ENCODE data around the gene PAX8.

DNA sequence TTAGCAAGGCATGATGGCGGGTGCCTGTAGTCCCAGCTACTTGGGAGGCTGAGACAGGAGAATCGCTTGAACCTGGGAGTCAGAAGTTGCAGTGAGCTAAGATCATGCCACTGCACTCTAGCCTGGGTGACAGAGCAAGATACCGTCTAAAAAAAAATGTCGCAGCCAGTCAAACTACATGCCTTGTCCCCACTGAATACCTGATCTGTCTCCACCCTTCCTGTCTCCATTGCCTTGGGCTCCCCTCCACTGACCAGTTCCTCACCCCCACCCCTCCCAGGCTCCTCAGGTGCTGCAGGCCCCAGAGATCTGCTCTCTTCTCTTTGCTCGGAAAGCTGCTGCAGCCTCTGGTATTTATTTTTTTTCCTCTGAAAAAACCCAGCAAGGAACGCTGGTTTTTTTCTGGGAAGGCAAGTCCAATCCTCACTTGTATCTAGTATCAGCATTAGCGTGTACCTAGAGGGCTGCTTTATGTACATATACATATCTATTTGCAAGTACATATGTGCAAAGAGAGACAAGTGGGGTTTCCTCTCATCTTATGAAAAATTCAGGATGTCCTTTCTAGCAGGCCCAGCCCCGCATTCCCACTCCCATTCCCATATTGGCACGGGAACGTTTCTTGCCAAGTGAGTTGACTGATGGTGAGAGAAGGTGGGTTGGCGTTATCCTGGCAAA lies 100.5 kb downstream of the PAX8 start:
- TF ChIP-seq, protein P1, sequence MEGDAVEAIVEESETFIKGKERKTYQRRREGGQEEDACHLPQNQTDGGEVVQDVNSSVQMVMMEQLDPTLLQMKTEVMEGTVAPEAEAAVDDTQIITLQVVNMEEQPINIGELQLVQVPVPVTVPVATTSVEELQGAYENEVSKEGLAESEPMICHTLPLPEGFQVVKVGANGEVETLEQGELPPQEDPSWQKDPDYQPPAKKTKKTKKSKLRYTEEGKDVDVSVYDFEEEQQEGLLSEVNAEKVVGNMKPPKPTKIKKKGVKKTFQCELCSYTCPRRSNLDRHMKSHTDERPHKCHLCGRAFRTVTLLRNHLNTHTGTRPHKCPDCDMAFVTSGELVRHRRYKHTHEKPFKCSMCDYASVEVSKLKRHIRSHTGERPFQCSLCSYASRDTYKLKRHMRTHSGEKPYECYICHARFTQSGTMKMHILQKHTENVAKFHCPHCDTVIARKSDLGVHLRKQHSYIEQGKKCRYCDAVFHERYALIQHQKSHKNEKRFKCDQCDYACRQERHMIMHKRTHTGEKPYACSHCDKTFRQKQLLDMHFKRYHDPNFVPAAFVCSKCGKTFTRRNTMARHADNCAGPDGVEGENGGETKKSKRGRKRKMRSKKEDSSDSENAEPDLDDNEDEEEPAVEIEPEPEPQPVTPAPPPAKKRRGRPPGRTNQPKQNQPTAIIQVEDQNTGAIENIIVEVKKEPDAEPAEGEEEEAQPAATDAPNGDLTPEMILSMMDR (IDR thresholded peaks at IDR 0.05; ENCODE audit: insufficient read depth, low read length), result no peak
- TF ChIP-seq, protein P2, sequence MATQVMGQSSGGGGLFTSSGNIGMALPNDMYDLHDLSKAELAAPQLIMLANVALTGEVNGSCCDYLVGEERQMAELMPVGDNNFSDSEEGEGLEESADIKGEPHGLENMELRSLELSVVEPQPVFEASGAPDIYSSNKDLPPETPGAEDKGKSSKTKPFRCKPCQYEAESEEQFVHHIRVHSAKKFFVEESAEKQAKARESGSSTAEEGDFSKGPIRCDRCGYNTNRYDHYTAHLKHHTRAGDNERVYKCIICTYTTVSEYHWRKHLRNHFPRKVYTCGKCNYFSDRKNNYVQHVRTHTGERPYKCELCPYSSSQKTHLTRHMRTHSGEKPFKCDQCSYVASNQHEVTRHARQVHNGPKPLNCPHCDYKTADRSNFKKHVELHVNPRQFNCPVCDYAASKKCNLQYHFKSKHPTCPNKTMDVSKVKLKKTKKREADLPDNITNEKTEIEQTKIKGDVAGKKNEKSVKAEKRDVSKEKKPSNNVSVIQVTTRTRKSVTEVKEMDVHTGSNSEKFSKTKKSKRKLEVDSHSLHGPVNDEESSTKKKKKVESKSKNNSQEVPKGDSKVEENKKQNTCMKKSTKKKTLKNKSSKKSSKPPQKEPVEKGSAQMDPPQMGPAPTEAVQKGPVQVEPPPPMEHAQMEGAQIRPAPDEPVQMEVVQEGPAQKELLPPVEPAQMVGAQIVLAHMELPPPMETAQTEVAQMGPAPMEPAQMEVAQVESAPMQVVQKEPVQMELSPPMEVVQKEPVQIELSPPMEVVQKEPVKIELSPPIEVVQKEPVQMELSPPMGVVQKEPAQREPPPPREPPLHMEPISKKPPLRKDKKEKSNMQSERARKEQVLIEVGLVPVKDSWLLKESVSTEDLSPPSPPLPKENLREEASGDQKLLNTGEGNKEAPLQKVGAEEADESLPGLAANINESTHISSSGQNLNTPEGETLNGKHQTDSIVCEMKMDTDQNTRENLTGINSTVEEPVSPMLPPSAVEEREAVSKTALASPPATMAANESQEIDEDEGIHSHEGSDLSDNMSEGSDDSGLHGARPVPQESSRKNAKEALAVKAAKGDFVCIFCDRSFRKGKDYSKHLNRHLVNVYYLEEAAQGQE (IDR thresholded peaks at IDR 0.05; ENCODE audit: insufficient replicate concordance, low read depth), result no peak
- no peak for TF ChIP-seq POLR2AphosphoS5 (IDR thresholded peaks at IDR 0.05; ENCODE audit: low read depth)
- no peak for TF ChIP-seq SPI1 (IDR thresholded peaks at IDR 0.05; ENCODE audit: borderline replicate concordance, low read depth)
